Tracheal epithelial cell (primary cell): Measurements from ENCODE around the gene ADGRF3. TPM values are rescaled to one million over a fixed set of nuclear protein-coding genes. Genes with fewer than 3 reads are reported as not detected.

Experiments used
- total RNA-seq: library from RNA; depleted of rRNA; stranded (reverse); fragments of >200 nt; gene quantifications from 2 replicates; pipeline ENCODE4 v1.2.1, GENCODE V29; 2014

The ADGRF3 gene
- not detected in 2 replicates for total RNA-seq

GRCh38 chr2:26346454-26347053 lies at the start of gene ADGRF3:
Gene ADGRF3, minus strand, starts transcription at chr2:26346789. Its CDS starts 555 bp downstream, at chr2:26346234.

GRCh38 chr2:26345545-26346453 lies 790 bp downstream of the ADGRF3 start, which contains the start of gene SELENOI:
Gene SELENOI, plus strand, starts transcription at chr2:26346143. Its CDS starts 90 bp downstream, at chr2:26346233.

Other genes with a start within 250 kb of the ADGRF3 start
- gene GAREM2, start 173.7 kb downstream of the ADGRF3 start, total RNA-seq, result 0.43 and 0.72 TPM in 2 replicates
- 136 and 193 TPM in 2 replicates for gene HADHA, start 102.2 kb downstream of the ADGRF3 start, total RNA-seq
- 82.2 and 125 TPM in 2 replicates for gene HADHB, start 101.8 kb downstream of the ADGRF3 start, total RNA-seq
- 26.0 and 39.6 TPM in 2 replicates for gene SELENOI, start 646 bp downstream of the ADGRF3 start, total RNA-seq
- gene DRC1, start 55.1 kb upstream of the ADGRF3 start, total RNA-seq, result 0.21 and 0.24 TPM in 2 replicates
- under 0.01 TPM in 1 of 2 replicates, not detected in the other for gene OTOF, start 131.3 kb upstream of the ADGRF3 start, total RNA-seq